HEK293 (cell line): ENCODE measurements around the gene WDR19.

Experiments
- CTCF ChIP-seq: fragments of 450-650 bp; formaldehyde crosslinking; IDR thresholded peaks from 2 replicates; pipeline ENCODE4 v1.5.1; 2016; ENCODE audit warnings: missing biosample characterization, missing genetic modification characterization
- MYNN ChIP-seq: fragments of 450-650 bp; formaldehyde crosslinking; IDR thresholded peaks from 2 replicates; pipeline ENCODE4 v1.5.1; 2016; ENCODE audit warnings: missing biosample characterization, missing genetic modification characterization, borderline replicate concordance
- PBX3 ChIP-seq: sonication (generic); formaldehyde crosslinking; IDR thresholded peaks from 2 replicates; pipeline ENCODE4 v1.8.1; 2022; ENCODE audit warnings: mild to moderate bottlenecking, moderate library complexity, missing genetic modification reagents
- ZBTB1 ChIP-seq: fragments of 450-650 bp; formaldehyde crosslinking; IDR thresholded peaks from 2 replicates; pipeline ENCODE4 v1.5.1; 2016; ENCODE audit warnings: missing biosample characterization, missing genetic modification characterization
- ZNF10 ChIP-seq: fragments of 450-650 bp; formaldehyde crosslinking; IDR thresholded peaks from 2 replicates; pipeline ENCODE4 v1.5.1; 2017; ENCODE audit warnings: missing biosample characterization, missing genetic modification characterization
- ZNF121 ChIP-seq: fragments of 450-650 bp; formaldehyde crosslinking; IDR thresholded peaks from 2 replicates; pipeline ENCODE4 v1.5.1; 2016; ENCODE audit warnings: missing biosample characterization, missing genetic modification characterization
- ZNF184 ChIP-seq: fragments of 450-650 bp; IDR thresholded peaks from 2 replicates; pipeline ENCODE4 v1.5.1; 2018; ENCODE audit warnings: missing biosample characterization, mild to moderate bottlenecking, missing genetic modification characterization
- ZNF24 ChIP-seq: fragments of 450-650 bp; formaldehyde crosslinking; IDR thresholded peaks from 2 replicates; pipeline ENCODE4 v1.5.1; 2016; ENCODE audit warnings: missing biosample characterization, missing genetic modification characterization
- ZNF488 ChIP-seq: fragments of 450-650 bp; formaldehyde crosslinking; IDR thresholded peaks from 2 replicates; pipeline ENCODE4 v1.5.1; 2016; ENCODE audit warnings: missing biosample characterization, missing genetic modification characterization
- ZNF558 ChIP-seq: fragments of 450-650 bp; formaldehyde crosslinking; IDR thresholded peaks from 2 replicates; pipeline ENCODE4 v1.5.1; 2016; ENCODE audit warnings: missing biosample characterization, missing genetic modification characterization
- TF ChIP-seq, protein P1 (sequence below): fragments of 450-650 bp; formaldehyde crosslinking; IDR thresholded peaks from 2 replicates; pipeline ENCODE4 v1.5.1; 2016; ENCODE audit warnings: missing biosample characterization, missing genetic modification characterization
- TF ChIP-seq, protein P2 (sequence below): fragments of 450-650 bp; formaldehyde crosslinking; IDR thresholded peaks from 2 replicates; pipeline ENCODE4 v1.5.1; 2016; ENCODE audit warnings: missing biosample characterization, missing genetic modification characterization, low read depth

DNA sequence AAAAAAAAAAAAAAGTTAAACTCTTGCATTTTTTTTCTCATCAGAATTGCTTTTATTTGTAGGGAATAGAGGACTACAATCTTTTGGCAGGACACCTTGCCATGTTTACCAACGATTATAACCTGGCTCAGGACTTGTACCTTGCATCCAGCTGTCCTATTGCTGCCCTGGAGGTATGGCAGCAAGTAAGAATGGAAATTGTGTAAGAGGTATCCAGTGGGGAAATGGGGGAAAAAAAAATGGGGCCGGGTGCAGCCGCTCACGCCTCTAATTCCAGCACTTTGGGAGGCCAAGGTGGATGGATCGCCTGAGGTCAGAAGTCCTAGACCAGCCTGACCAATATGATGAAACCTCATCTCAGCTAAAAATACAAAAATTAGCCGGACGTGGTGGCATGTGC lies 49.8 kb downstream of the WDR19 start:
- TF ChIP-seq ZBTB1 (tag by site-specific recombination) (no peak), MYNN (no peak), ZNF184 (tag by site-specific recombination) (no peak), CTCF (tag by site-specific recombination) (no peak), ZNF24 (tag by site-specific recombination) (no peak), ZNF10 (no peak), PBX3 (CRISPR knock-in tag) (no peak), ZNF488 (tag by site-specific recombination) (no peak), ZNF121 (no peak), ZNF558 (tag by site-specific recombination) (no peak)
- TF ChIP-seq, protein P1, sequence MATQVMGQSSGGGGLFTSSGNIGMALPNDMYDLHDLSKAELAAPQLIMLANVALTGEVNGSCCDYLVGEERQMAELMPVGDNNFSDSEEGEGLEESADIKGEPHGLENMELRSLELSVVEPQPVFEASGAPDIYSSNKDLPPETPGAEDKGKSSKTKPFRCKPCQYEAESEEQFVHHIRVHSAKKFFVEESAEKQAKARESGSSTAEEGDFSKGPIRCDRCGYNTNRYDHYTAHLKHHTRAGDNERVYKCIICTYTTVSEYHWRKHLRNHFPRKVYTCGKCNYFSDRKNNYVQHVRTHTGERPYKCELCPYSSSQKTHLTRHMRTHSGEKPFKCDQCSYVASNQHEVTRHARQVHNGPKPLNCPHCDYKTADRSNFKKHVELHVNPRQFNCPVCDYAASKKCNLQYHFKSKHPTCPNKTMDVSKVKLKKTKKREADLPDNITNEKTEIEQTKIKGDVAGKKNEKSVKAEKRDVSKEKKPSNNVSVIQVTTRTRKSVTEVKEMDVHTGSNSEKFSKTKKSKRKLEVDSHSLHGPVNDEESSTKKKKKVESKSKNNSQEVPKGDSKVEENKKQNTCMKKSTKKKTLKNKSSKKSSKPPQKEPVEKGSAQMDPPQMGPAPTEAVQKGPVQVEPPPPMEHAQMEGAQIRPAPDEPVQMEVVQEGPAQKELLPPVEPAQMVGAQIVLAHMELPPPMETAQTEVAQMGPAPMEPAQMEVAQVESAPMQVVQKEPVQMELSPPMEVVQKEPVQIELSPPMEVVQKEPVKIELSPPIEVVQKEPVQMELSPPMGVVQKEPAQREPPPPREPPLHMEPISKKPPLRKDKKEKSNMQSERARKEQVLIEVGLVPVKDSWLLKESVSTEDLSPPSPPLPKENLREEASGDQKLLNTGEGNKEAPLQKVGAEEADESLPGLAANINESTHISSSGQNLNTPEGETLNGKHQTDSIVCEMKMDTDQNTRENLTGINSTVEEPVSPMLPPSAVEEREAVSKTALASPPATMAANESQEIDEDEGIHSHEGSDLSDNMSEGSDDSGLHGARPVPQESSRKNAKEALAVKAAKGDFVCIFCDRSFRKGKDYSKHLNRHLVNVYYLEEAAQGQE (tag by site-specific recombination) = no peak
- TF ChIP-seq, protein P2, sequence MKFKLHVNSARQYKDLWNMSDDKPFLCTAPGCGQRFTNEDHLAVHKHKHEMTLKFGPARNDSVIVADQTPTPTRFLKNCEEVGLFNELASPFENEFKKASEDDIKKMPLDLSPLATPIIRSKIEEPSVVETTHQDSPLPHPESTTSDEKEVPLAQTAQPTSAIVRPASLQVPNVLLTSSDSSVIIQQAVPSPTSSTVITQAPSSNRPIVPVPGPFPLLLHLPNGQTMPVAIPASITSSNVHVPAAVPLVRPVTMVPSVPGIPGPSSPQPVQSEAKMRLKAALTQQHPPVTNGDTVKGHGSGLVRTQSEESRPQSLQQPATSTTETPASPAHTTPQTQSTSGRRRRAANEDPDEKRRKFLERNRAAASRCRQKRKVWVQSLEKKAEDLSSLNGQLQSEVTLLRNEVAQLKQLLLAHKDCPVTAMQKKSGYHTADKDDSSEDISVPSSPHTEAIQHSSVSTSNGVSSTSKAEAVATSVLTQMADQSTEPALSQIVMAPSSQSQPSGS (tag by site-specific recombination) = no peak
